Left ventricle myocardium inferior (tissue), 1 donor: ENCODE data around the gene NDUFA13. TPM values are rescaled to one million over a fixed set of nuclear protein-coding genes. Genes with fewer than 3 reads are reported as not detected.

Experiments
- DNase-seq: peaks from one replicate; pipeline ENCODE4 v3.0.0-alpha.2; 2020
- H3K27ac ChIP-seq: fragments of 200-600 bp; replicated peaks from 2 replicates; pipeline ENCODE4 v1.8.0; 2021
- H3K27me3 ChIP-seq: fragments of 200-600 bp; 2 replicates; pipeline ENCODE4 v1.8.0; 2021; ENCODE audit warnings: low read depth
- H3K36me3 ChIP-seq: fragments of 200-600 bp; 2 replicates; pipeline ENCODE4 v1.8.0; 2021
- H3K4me1 ChIP-seq: fragments of 200-600 bp; 2 replicates; pipeline ENCODE4 v1.8.0; 2021
- H3K4me3 ChIP-seq: fragments of 200-600 bp; 2 replicates; pipeline ENCODE4 v1.8.0; 2021; ENCODE audit warnings: mild to moderate bottlenecking, moderate library complexity
- H3K9me3 ChIP-seq: fragments of 200-600 bp; replicated peaks from 2 replicates; pipeline ENCODE4 v1.8.0; 2021
- CTCF ChIP-seq: fragments of 200-600 bp; IDR thresholded peaks from 2 replicates; pipeline ENCODE4 v1.8.0; 2021; ENCODE audit warnings: antibody characterized with exemption, mild to moderate bottlenecking, borderline replicate concordance
- intact Hi-C: fragments of 100-400 bp; cut with micrococcal nuclease; formaldehyde crosslinking; loops from one replicate; pipeline ENCODE4 v1.11.0; 2022
- total RNA-seq: library from RNA; stranded (reverse); fragmentation: NEBNext Ultra II Directional; extraction: Animal tissue kit (Norgen Biotek cat#: 25700); gene quantifications from one replicate; pipeline ENCODE4 v1.2.1, GENCODE V29; 2021
- donor health status: DM: no; HTN: yes; CAD: no; lungs with severe emphysema.

Gene NDUFA13
- total RNA-seq, 1 donor from 2014 or later: 1,029 TPM

GRCh38 chr19:19498255-19498991, 17.6 kb upstream of the NDUFA13 start:
- H3K36me3 ChIP-seq: peaks cover 98% of the 10 kb centered on the region
- intact Hi-C loops: no loop called here

DNA sequence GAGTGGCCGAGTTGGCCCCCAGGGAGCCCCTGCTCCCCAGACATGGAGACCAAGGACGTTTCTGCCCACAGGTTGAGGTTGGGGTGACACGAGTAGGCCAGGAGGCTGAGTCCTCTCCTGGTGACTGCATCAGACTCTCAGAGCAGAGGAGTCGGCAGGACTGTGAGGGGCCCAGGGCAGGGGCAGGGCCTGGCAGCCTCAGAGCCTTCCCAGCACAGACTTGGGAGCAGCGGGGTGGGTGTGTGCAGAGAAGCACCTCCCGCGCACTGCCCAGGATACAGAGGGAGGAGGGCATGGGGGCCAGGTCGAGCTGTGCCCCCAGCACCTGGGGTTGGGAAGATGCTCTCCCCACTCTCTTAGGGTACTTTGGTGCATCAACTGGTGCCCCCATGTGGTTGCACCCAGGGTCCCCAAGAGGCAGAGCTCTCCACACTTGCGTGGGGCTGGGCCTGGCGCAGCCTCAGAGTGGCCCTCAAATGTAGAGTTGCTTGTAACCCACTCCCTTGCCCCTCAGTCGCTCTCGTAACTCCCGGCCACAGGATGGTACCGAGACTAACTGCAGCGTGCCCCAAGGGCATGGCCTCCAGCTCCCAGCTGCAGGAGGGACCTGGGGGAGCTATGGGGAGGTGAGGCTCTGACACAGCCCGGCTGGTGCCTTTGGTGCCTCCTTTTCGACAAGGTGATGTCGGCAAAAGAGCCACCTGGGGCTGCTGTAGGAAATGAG, 16.6 kb upstream of the NDUFA13 start:
- H3K27me3 ChIP-seq: no peaks in the 10 kb centered on the region
- no peak for DNase-seq
- H3K4me3 ChIP-seq: no peak overlapping the region
- intact Hi-C loops: no loop called here
- H3K9me3 ChIP-seq: no peaks in the 10 kb centered on the region
- no peak overlapping the region for H3K27ac ChIP-seq
- H3K36me3 ChIP-seq: peaks cover 97% of the 10 kb centered on the region
- no peak for TF ChIP-seq CTCF
- H3K4me1 ChIP-seq: no peaks in the 10 kb centered on the region

More at GRCh38 chr19:19498255-19498991, 17.6 kb upstream of the NDUFA13 start:
- no peaks in the 10 kb centered on the region for H3K9me3 ChIP-seq
- H3K27ac ChIP-seq: no peak overlapping the region
- no peaks in the 10 kb centered on the region for H3K27me3 ChIP-seq
- TF ChIP-seq CTCF: no peak
- DNase-seq: no peak
- H3K4me3 ChIP-seq: no peak overlapping the region
- no peaks in the 10 kb centered on the region for H3K4me1 ChIP-seq

GRCh38 chr19:19500975-19501644, 14.9 kb upstream of the NDUFA13 start:
- no peak overlapping the region for H3K27ac ChIP-seq
- DNase-seq: no peak
- peaks cover 99% of the 10 kb centered on the region for H3K36me3 ChIP-seq
- intact Hi-C loops: no loop called here
- H3K9me3 ChIP-seq: no peaks in the 10 kb centered on the region
- no peak overlapping the region for H3K4me3 ChIP-seq
- TF ChIP-seq CTCF: no peak
- no peaks in the 10 kb centered on the region for H3K4me1 ChIP-seq
- H3K27me3 ChIP-seq: no peaks in the 10 kb centered on the region

DNA sequence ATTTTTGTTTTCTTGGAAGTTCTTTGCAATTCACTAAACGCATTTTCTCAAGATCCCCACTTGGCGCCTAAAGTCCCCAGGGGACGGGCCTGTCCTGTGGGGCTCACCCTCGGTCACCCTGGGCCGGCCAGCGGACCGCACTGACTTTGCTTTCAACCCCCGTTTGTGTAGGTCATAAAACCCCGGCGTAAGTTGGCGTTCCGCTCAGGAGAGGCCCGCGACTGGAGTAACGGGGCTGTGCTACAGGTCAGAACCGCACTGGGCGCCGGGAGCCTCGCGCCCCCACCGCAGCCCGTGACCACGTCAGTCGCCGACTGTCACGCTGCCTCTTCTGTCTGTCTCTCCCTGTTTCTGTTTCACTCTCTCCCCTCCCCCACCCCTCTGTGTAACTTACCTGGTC, 14.2 kb upstream of the NDUFA13 start:
- H3K27ac ChIP-seq: no peak overlapping the region
- H3K9me3 ChIP-seq: no peaks in the 10 kb centered on the region
- no peaks in the 10 kb centered on the region for H3K4me1 ChIP-seq
- no peak overlapping the region for H3K4me3 ChIP-seq
- DNase-seq: no peak
- TF ChIP-seq CTCF: no peak
- peaks cover 99% of the 10 kb centered on the region for H3K36me3 ChIP-seq
- intact Hi-C loops: no loop called here
- no peaks in the 10 kb centered on the region for H3K27me3 ChIP-seq

GRCh38 chr19:19502281-19502680, 13.7 kb upstream of the NDUFA13 start:
- H3K9me3 ChIP-seq: no peaks in the 10 kb centered on the region
- H3K27me3 ChIP-seq: no peaks in the 10 kb centered on the region
- intact Hi-C loops: no loop called here
- no peak overlapping the region for H3K4me3 ChIP-seq
- no peaks in the 10 kb centered on the region for H3K4me1 ChIP-seq
- H3K27ac ChIP-seq: no peak overlapping the region
- no peak for DNase-seq
- H3K36me3 ChIP-seq: peaks cover 97% of the 10 kb centered on the region
- TF ChIP-seq CTCF: no peak
